Measurements from ENCODE around the gene UFM1.
"Not testable (repeated sequence)": the region's sequence is repeated elsewhere in the genome, so short reads cannot be mapped to it uniquely, and the experiment has no call there.

The UFM1 gene

GRCh38 chr13:38366954-38367645 lies 17.4 kb downstream of the UFM1 start:
- no peak for DNase-seq

- no peak for DNase-seq
These were observed 19.4 kb downstream of the UFM1 start for GRCh38 chr13:38369058-38369457.

- not testable (repeated sequence) for DNase-seq
These were observed 20.4 kb downstream of the UFM1 start for GRCh38 chr13:38370096-38370495.

DNA sequence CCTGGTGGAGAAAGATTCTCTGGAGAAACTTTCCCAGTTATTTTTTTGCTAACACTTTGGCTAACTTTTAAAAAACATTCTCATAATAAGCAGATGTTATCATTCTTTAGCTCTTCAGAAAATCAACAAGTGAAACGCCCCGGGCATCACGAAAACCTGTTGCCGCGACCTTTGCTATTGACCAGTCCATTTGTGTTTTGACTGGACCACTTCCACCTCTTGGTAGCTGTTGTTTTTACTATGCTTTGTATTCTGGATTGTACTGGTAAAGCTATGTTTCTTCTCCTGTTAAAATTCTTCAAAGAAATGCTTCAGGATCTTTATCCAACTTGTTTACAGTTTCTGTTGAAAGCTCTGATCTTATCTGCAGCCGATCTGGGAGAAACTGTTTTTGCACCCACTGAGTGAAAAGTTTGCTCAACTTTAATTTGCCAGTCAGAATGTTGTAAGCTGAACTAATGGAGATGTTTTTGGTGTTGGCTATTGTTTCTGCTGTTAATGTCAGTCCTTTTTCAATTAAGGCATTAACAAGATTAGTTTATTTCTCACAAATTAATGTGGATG lies 23.3 kb downstream of the UFM1 start:
- DNase-seq = no peak

- no peak for DNase-seq
These were observed 26.9 kb downstream of the UFM1 start for GRCh38 chr13:38376546-38376945.

GRCh38 chr13:38381890-38382289 lies 32.2 kb downstream of the UFM1 start:
- no peak for DNase-seq

DNA sequence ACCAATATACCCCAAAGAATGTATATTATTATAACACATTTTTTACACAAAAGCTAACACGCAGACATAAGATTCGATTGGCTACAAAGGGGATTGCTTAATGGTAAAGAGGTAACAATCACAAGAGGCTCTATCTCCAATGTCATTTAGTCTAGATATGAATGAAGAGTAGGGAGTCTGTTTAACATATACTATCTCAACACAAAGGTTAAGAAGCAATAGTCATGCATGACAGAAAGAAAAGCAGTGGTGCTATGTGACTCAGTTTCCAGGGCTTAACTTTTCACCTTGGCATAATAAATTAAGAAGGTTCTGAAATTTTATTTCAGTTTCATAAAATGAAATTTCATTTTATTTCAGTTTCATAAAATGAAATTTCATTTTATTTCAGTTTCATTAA lies 33.3 kb downstream of the UFM1 start:
- no peak for DNase-seq

GRCh38 chr13:38384171-38384570 lies 34.5 kb downstream of the UFM1 start:
- no peak for DNase-seq

DNA sequence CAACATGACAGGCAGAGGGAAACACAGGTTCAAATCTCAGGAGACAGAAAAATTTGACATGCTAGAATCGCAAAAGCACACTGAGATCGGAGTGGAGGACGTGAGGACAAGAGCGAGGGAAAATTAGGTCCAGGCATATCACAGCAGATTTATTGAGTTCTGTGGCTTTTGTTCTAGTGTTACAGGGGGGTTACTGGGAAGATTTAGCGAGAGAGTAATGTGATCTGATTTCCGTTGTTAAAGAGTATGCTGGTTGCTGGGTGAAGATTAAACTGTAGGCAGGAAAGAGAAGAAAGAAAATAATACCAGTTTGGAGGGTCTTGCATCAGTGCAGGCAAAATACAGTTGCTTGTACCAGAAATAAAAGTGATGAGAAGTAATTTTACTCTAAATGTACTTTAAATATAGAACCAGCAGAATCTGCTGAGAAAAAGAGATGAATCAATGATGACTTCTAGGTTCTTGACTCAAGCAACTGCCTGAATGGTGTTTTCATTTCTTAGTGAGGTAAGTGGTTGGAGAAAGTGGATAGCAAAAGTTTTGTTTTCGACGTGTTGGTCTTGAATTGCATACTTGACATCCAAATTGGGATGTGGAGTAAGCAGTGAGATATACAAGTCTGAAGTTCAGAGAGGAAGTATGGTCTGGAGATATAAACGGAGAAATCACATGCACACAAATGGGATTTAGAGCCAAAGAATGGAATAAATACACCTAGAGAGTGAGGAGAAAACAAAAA lies 35.7 kb downstream of the UFM1 start:
- DNase-seq = no peak

DNA sequence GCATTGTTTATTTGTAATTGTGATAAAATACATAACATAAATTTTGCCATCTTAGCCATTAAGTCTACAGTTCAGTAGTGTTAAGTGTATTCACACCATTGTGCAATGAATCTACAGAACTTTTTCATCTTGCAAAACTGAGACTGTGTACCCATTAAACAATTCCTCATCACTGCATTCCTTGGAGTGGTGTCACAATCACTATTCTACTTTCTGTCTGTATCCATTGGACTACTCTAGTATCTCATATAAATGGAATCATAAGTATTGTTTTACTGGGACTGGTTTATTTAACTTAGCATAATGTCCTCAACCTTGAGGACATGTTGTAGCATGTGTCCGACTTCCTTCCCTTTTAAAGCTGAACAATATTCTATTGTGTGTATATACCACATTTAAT lies 36.8 kb downstream of the UFM1 start:
- DNase-seq = no peak

- no peak for DNase-seq
These were observed 41.7 kb downstream of the UFM1 start for GRCh38 chr13:38391341-38391740.

GRCh38 chr13:38394777-38395496 lies 45.3 kb downstream of the UFM1 start:
- no peak for DNase-seq

- DNase-seq = no peak
These were observed 45.8 kb downstream of the UFM1 start for GRCh38 chr13:38395497-38395788.

GRCh38 chr13:38398711-38399493 lies 49.3 kb downstream of the UFM1 start:
- no peak for DNase-seq

DNA sequence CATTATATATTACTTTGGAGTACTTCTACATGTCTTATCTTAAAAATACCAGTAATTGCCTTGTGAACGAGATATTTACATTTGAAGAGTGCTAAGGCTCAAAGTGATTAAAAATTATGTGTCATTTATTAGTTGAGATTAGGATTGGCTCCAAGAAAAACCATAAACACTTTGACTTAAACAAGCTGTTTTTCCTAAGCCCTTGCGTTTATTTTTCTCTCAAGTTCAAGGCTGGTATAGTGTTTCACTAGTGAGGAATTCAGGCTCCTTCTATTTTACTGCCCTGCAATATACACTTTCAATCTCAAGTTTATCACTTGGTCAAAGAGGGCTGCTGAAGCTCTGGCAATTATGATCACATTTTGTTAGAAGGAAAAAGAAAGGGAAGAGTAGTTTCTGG lies 49.9 kb downstream of the UFM1 start:
- no peak for DNase-seq

- no peak for DNase-seq
These were observed 51.6 kb downstream of the UFM1 start for GRCh38 chr13:38401276-38401675.

DNA sequence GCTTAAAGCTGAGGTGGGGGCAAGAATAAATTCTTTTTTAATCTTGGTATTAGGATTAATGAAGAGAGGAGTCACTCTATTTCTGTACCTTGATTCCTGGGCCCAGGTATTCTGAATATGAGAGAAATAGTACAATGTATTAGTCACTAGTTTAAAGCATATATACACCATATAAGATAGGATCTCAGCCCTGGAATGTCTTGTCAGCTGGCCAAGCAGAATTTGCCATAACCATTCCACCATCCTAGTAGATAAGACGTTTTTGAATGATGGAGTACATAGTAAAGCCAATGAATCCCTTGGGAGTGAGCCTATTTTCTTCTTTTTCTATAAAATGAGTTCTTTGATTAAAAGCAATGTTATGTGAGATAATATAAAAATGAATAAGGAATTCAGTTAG lies 55.6 kb downstream of the UFM1 start:
- DNase-seq = no peak

GRCh38 chr13:38409771-38410170 lies 60.1 kb downstream of the UFM1 start:
- DNase-seq = no peak

DNA sequence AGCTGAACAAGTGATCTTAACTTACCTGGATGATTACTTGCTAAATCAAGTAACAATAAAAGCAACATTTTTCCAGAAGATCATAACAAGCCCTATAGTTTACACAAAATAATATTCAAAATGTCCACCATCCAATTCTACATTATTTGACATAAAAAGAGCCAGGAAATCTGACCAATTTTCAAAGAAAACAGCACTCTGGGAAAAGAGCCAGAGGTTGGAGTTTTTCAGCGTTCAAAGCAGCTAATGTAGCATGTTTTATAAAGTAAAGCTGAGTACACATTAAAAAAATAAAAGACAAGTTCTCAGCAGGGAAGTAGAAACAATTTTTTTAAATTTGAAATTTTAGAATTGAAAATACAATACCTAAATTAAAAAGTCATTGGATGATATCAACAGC lies 62.6 kb downstream of the UFM1 start:
- no peak for DNase-seq

Measured in activated CD4-positive, alpha-beta T cell treated with anti-CD3 and anti-CD28 coated beads, Interleukin-2, amount 50 U/mL, for 16 hours (primary cell).